Right cardiac atrium (tissue), 5 donors: Measurements from ENCODE around the gene NFS1. TPM values are rescaled to one million over a fixed set of nuclear protein-coding genes. Genes with fewer than 3 reads are reported as not detected.
A peak's percentile ranks its signal among the peaks of the same experiment; 100 is the strongest.
"Not testable (repeated sequence)": the region's sequence is repeated elsewhere in the genome, so short reads cannot be mapped to it uniquely, and the experiment has no call there.

Source experiments
- ATAC-seq, 2 donors: fragments of 200-7000 bp; cut with Tn5 transposase; one replicate each; pipeline versions ENCODE4 v1.8.0 to v1.9.1; 2020; ENCODE audit warnings: moderate library complexity in 2 of 2, mild to moderate bottlenecking in 1 of 2
- DNase-seq, 3 donors: peaks; one replicate each; pipeline ENCODE4 v3.0.0-alpha.2; 2020
- H3K27ac ChIP-seq: one replicate; pipeline ENCODE4 v1.5.1; 2013; ENCODE audit warnings: mild to moderate bottlenecking, low read length, control low read depth, moderate library complexity
- H3K27me3 ChIP-seq: one replicate; pipeline ENCODE4 v1.6.1; 2013; ENCODE audit not compliant: control insufficient read depth, insufficient read depth
- H3K4me1 ChIP-seq: one replicate; pipeline ENCODE4 v1.6.1; 2013; ENCODE audit warnings: low read length; ENCODE audit not compliant: control insufficient read depth, insufficient read depth
- H3K4me3 ChIP-seq: one replicate; pipeline ENCODE4 v1.5.1; 2013; ENCODE audit warnings: low read length, control low read depth
- H3K9me3 ChIP-seq: one replicate; pipeline ENCODE4 v1.6.1; 2013; ENCODE audit warnings: low read length; ENCODE audit not compliant: control insufficient read depth
- WGBS: extraction: QIAGEN DNeasy Blood & Tissue Kit; methylation state at CpG from one replicate; pipeline ENCODE4 v1.1.7; 2013; 5-methylcytosine and 5-hydroxymethylcytosine counted together
- intact Hi-C, 4 donors: fragments of 100-400 bp; cut with DNase I; formaldehyde crosslinking; loops; one replicate each; pipeline versions ENCODE4 v1.11.0 to v1.14.0; 2022 to 2023
- long read RNA-seq, 4 donors: library from polyadenylated mRNA; unstranded; transcript quantifications; one replicate each; pipeline ENCODE4 v2.0.0, GENCODE V29; 2020 to 2021
- polyA plus RNA-seq: library from polyadenylated mRNA; stranded (reverse); fragments of 200-250 nt; gene quantifications from one replicate; pipeline ENCODE4 v1.2.3, GENCODE V29; 2013
- total RNA-seq, 4 donors: library from RNA; stranded (reverse); fragmentation: NEBNext Ultra II Directional; extraction: Animal tissue kit (Norgen Biotek cat#: 25700); gene quantifications; one replicate each; pipeline ENCODE4 v1.2.1, GENCODE V29; 2021
- donor health status: healthy with polysubstance abuse.
- donor health status: DM: no; HTN: yes; CAD: no.
- donor health status: DM: no; HTN: no; CAD: no.
- donor health status: DM: no; HTN: yes; CAD: no; lungs with severe emphysema.
- donor health status: DM: yes; HTN: yes; CAD: no.

NFS1 gene
- total RNA-seq (10 to 100 TPM; 29.2 to 41.7 (median 35.2) TPM), polyA plus RNA-seq (36.5 TPM)
- long read RNA-seq, donor 1, transcript NFS1-203 (13 exons, 3,012 nt) = major isoform, 38 of 81 reads
- long read RNA-seq, donor 1, partial matches to known transcripts = 40 of 81 reads
- long read RNA-seq, donor 1, other reads (novel, unspliced or antisense) = 2 of 81 reads
- long read RNA-seq, donor 2, transcript NFS1-203 (13 exons, 3,012 nt) = major isoform, 35 of 39 reads
- long read RNA-seq, donor 2, partial matches to known transcripts = 2 of 39 reads
- long read RNA-seq, donor 2, other reads (novel, unspliced or antisense) = 1 of 39 reads
- long read RNA-seq, donor 3, transcript NFS1-204 (13 exons, 1,956 nt) = minor isoform, 7 of 134 reads
- long read RNA-seq, donor 3, transcript NFS1-203 (13 exons, 3,012 nt) = major isoform, 94 of 134 reads
- long read RNA-seq, donor 3, partial matches to known transcripts = 24 of 134 reads
- long read RNA-seq, donor 3, other reads (novel, unspliced or antisense) = 6 of 134 reads
- long read RNA-seq, donor 4, transcript NFS1-203 (13 exons, 3,012 nt) = major isoform, 32 of 39 reads
- long read RNA-seq, donor 4, partial matches to known transcripts = 4 of 39 reads
- long read RNA-seq, donor 4, other reads (novel, unspliced or antisense) = 2 of 39 reads

- ATAC-seq (peak; percentile 94 to 96), DNase-seq (peak; percentile 89 to 95 (median 95))
- H3K27ac ChIP-seq = peak within 1 kb of the TSS; percentile 72
- intact Hi-C loops = loop anchor here in 1 of 4 donors (5.0 kb wide), 1 partner anchor 33 kb away; no protein-coding TSS in a partner anchor
- peak within 1 kb of the TSS; percentile 53 for H3K4me3 ChIP-seq
- H3K4me1 ChIP-seq = peaks cover 11% of the 10 kb centered on the region
- no peaks in the 10 kb centered on the region for H3K27me3 ChIP-seq
- no peaks in the 10 kb centered on the region for H3K9me3 ChIP-seq
- WGBS = under 1% methylated on average over 81 of the region's 81 CpGs
Observed at GRCh38 chr20:35699127-35699956, at the start of gene NFS1, which contains the start of gene ROMO1. TSS of gene NFS1 (minus strand) at chr20:35699352. CDS start at chr20:35699288, 64 bp downstream. TSS of gene ROMO1 (plus strand) at chr20:35699405. CDS start at chr20:35699633, 228 bp downstream.

- DNase-seq, H3K27ac ChIP-seq, H3K27me3 ChIP-seq, H3K9me3 ChIP-seq, ATAC-seq, H3K4me3 ChIP-seq, H3K4me1 ChIP-seq, intact Hi-C loops: not testable (repeated sequence)
- 92% methylated on average over 3 of the region's 3 CpGs for WGBS
Observed at GRCh38 chr20:35744492-35744841, 45.3 kb upstream of the NFS1 start.

- H3K27ac ChIP-seq = peak overlapping the region; percentile 55
- peak in 2 of 3 donors; percentile 30 to 67 for DNase-seq
- WGBS = 72% methylated on average over 15 of the region's 15 CpGs
Observed at GRCh38 chr20:35743693-35744491, 44.7 kb upstream of the NFS1 start.

GRCh38 chr20:35742741-35743523, 43.8 kb upstream of the NFS1 start:
- no peak for ATAC-seq
- DNase-seq = no peak
- Histone ChIP-seq H3K4me1 (peaks cover 2% of the 10 kb centered on the region), H3K27me3 (no peaks in the 10 kb centered on the region), H3K27ac (peak overlapping the region; percentile 98), H3K4me3 (peak overlapping the region; percentile 95), H3K9me3 (no peaks in the 10 kb centered on the region)
- intact Hi-C loops = no loop called here
- 4% methylated on average over 8 of the region's 8 CpGs for WGBS

More at GRCh38 chr20:35743693-35744491, 44.7 kb upstream of the NFS1 start:
- Histone ChIP-seq H3K9me3 (no peaks in the 10 kb centered on the region), H3K27me3 (no peaks in the 10 kb centered on the region), H3K4me1 (peaks cover 2% of the 10 kb centered on the region), H3K4me3 (no peak overlapping the region)
- intact Hi-C loops = no loop called here
- no peak for ATAC-seq

GRCh38 chr20:35741892-35742740, 43.0 kb upstream of the NFS1 start, which contains the start of gene RBM39:
TSS of gene RBM39 (minus strand) at chr20:35742260. CDS start at chr20:35740874, 1,386 bp downstream.
- peaks cover 2% of the 10 kb centered on the region for H3K4me1 ChIP-seq

GRCh38 chr20:35739294-35740163, 40.4 kb upstream of the NFS1 start:
- no peaks in the 10 kb centered on the region for H3K27me3 ChIP-seq
- intact Hi-C loops = loop anchor here in 2 of 4 donors (10.0 kb wide), 1 partner anchor 145 kb away; no protein-coding TSS in a partner anchor
- no peaks in the 10 kb centered on the region for H3K9me3 ChIP-seq
- DNase-seq (no peak), ATAC-seq (no peak)
- 38% methylated on average over 7 of the region's 7 CpGs for WGBS
- H3K4me3 ChIP-seq = peak overlapping the region; percentile 87
- peak overlapping the region; percentile 31 for H3K27ac ChIP-seq
- peaks cover 4% of the 10 kb centered on the region for H3K4me1 ChIP-seq

More at GRCh38 chr20:35741892-35742740, 43.0 kb upstream of the NFS1 start, which contains the start of gene RBM39:
- WGBS = under 1% methylated on average over 66 of the region's 66 CpGs
- peak; percentile 96 to 97 for ATAC-seq
- H3K27ac ChIP-seq = peak within 1 kb of the TSS; percentile 98
- H3K27me3 ChIP-seq = no peaks in the 10 kb centered on the region
- peak within 1 kb of the TSS; percentile 95 for H3K4me3 ChIP-seq
- no peaks in the 10 kb centered on the region for H3K9me3 ChIP-seq
- intact Hi-C loops = no loop called here
- peak; percentile 100 for DNase-seq

GRCh38 chr20:35738410-35739179, 39.4 kb upstream of the NFS1 start:
- no peak for ATAC-seq
- Histone ChIP-seq H3K9me3 (no peaks in the 10 kb centered on the region), H3K27ac (no peak overlapping the region), H3K27me3 (no peaks in the 10 kb centered on the region), H3K4me1 (peaks cover 4% of the 10 kb centered on the region), H3K4me3 (no peak overlapping the region)
- 38% methylated on average over 4 of the region's 4 CpGs for WGBS
- DNase-seq = no peak
- intact Hi-C loops = loop anchor here in 2 of 4 donors (10.0 kb wide), 1 partner anchor 146 kb away; no protein-coding TSS in a partner anchor

- Histone ChIP-seq H3K4me1 (peaks cover 6% of the 10 kb centered on the region), H3K27ac (no peak overlapping the region), H3K4me3 (no peak overlapping the region), H3K9me3 (no peaks in the 10 kb centered on the region), H3K27me3 (no peaks in the 10 kb centered on the region)
- ATAC-seq = no peak
- DNase-seq = no peak
- intact Hi-C loops = loop anchor here in 2 of 4 donors (10.0 kb wide), 1 partner anchor 147 kb away; no protein-coding TSS in a partner anchor
- 92% methylated on average over 15 of the region's 15 CpGs for WGBS
Observed at GRCh38 chr20:35737865-35738333, 38.7 kb upstream of the NFS1 start.
